Measurements from ENCODE around the gene ATP9B.
"Not testable (repeated sequence)": the region's sequence is repeated elsewhere in the genome, so short reads cannot be mapped to it uniquely, and the experiment has no call there.

ATP9B gene

GRCh38 chr18:79133724-79134123 is 64.5 kb downstream of the ATP9B start:
- DNase-seq (ENCODE audit: low read depth in 2 of 2), result no peak

GRCh38 chr18:79135924-79136323 is 66.7 kb downstream of the ATP9B start:
- no peak for DNase-seq (ENCODE audit: low read depth in 2 of 2)

- no peak for DNase-seq (ENCODE audit: low read depth in 2 of 2)
Observed at GRCh38 chr18:79136742-79137141, 67.5 kb downstream of the ATP9B start.

- peak; percentile 35 to 38 for DNase-seq (ENCODE audit: low read depth in 2 of 2)
Observed at GRCh38 chr18:79139206-79139605, 70.0 kb downstream of the ATP9B start.

GRCh38 chr18:79147014-79147413 is 77.8 kb downstream of the ATP9B start:
- no peak for DNase-seq (ENCODE audit: low read depth in 2 of 2)

GRCh38 chr18:79151191-79151590 is 82.0 kb downstream of the ATP9B start:
- no peak for DNase-seq (ENCODE audit: low read depth in 2 of 2)

- DNase-seq (ENCODE audit: low read depth in 2 of 2), result no peak
Observed at GRCh38 chr18:79156327-79156726, 87.1 kb downstream of the ATP9B start.

- DNase-seq (ENCODE audit: low read depth in 2 of 2), result no peak
Observed at GRCh38 chr18:79164706-79165105, 95.5 kb downstream of the ATP9B start.

- DNase-seq (ENCODE audit: low read depth in 2 of 2), result no peak
Observed at GRCh38 chr18:79166702-79167101, 97.5 kb downstream of the ATP9B start.

GRCh38 chr18:79167526-79168190 is 98.5 kb downstream of the ATP9B start:
- DNase-seq (ENCODE audit: low read depth in 2 of 2), result no peak

- no peak for DNase-seq (ENCODE audit: low read depth in 2 of 2)
Observed at GRCh38 chr18:79169958-79170555, 100.9 kb downstream of the ATP9B start.

GRCh38 chr18:79172331-79172730 is 103.1 kb downstream of the ATP9B start:
- not testable (repeated sequence) for DNase-seq (ENCODE audit: low read depth in 2 of 2)

GRCh38 chr18:79173742-79174141 is 104.5 kb downstream of the ATP9B start:
- no peak for DNase-seq (ENCODE audit: low read depth in 2 of 2)

GRCh38 chr18:79178113-79178531 is 108.9 kb downstream of the ATP9B start:
- DNase-seq (ENCODE audit: low read depth in 2 of 2), result no peak

- DNase-seq (ENCODE audit: low read depth in 2 of 2), result no peak
Observed at GRCh38 chr18:79182047-79182713, 113.0 kb downstream of the ATP9B start.

- no peak for DNase-seq (ENCODE audit: low read depth in 2 of 2)
Observed at GRCh38 chr18:79185648-79186047, 116.5 kb downstream of the ATP9B start.

- no peak for DNase-seq (ENCODE audit: low read depth in 2 of 2)
Observed at GRCh38 chr18:79186649-79187048, 117.5 kb downstream of the ATP9B start.

- DNase-seq (ENCODE audit: low read depth in 2 of 2), result no peak
Observed at GRCh38 chr18:79187532-79188277, 118.5 kb downstream of the ATP9B start.

GRCh38 chr18:79191418-79191817 is 122.2 kb downstream of the ATP9B start:
- DNase-seq (ENCODE audit: low read depth in 2 of 2), result no peak

- no peak for DNase-seq (ENCODE audit: low read depth in 2 of 2)
Observed at GRCh38 chr18:79191956-79192355, 122.8 kb downstream of the ATP9B start.

- no peak for DNase-seq (ENCODE audit: low read depth in 2 of 2)
Observed at GRCh38 chr18:79193826-79194225, 124.6 kb downstream of the ATP9B start.

Data from stimulated activated CD8-positive, alpha-beta memory T cell treated with anti-CD3 and anti-CD28 coated beads, Interleukin-7, amount 100 ng/mL, for 4 hours (primary cell).